Brain microvascular endothelial cell (primary cell): Measurements from ENCODE around the gene FBXL15.
A peak's percentile ranks its signal among the peaks of the same experiment; 100 is the strongest.

Source experiments
- DNase-seq: peaks from one replicate; pipeline ENCODE4 v3.0.0-alpha.2; 2020
- H3K27ac ChIP-seq: fragments of 250-450 bp; sonication (Bioruptor Pico); 2 replicates; pipeline ENCODE4 v1.5.1; 2020; ENCODE audit warnings: mild to moderate bottlenecking, moderate library complexity
- H3K27me3 ChIP-seq: fragments of 250-450 bp; sonication (Bioruptor Pico); replicated peaks from 2 replicates; pipeline ENCODE4 v1.5.1; 2020; ENCODE audit warnings: mild to moderate bottlenecking
- H3K36me3 ChIP-seq: fragments of 250-450 bp; sonication (Bioruptor Pico); replicated peaks from 2 replicates; pipeline ENCODE4 v1.5.1; 2020; ENCODE audit warnings: mild to moderate bottlenecking
- H3K4me3 ChIP-seq: 2 replicates; pipeline ENCODE4 v1.5.1; 2011; ENCODE audit warnings: low read depth, mild to moderate bottlenecking, control low read depth, low read length, moderate library complexity
- in situ Hi-C: cut with HindIII; loops from 2 replicates; pipeline ENCODE4 v1.10.0; 2017; ENCODE audit warnings: low sequenced_read_pairs, low pct_ligation_motif_present
- TF ChIP-seq, protein P1 (sequence below): IDR thresholded peaks from 2 replicates; pipeline ENCODE4 v1.5.1; 2011; ENCODE audit warnings: low read depth, mild to moderate bottlenecking, moderate library complexity, low read length, control low read depth, inconsistent platforms; ENCODE audit errors: missing control alignments

Gene FBXL15

DNA sequence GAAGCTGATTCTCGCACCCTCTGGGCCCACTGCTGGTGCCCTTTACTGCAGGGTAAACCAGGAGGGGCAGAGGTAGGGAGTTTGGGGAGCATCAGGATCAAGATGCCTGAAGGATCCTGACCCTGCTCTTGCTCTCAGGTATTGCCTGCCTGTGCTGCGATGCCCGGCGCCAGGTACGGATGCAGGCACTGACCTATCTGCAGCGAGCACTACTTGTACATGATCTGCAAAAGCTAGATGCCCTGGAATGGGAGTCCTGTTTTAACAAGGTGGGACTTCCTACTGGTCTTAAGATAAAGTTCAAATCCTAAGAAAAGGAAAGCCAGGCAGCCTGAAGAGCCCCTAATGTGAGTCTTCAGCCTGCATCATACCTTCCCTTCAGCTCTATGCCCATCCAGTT is 41.3 kb upstream of the FBXL15 start:
- H3K4me3 ChIP-seq, result no peak overlapping the region
- peaks cover 82% of the 10 kb centered on the region for H3K36me3 ChIP-seq
- DNase-seq, result no peak
- TF ChIP-seq, protein P1, sequence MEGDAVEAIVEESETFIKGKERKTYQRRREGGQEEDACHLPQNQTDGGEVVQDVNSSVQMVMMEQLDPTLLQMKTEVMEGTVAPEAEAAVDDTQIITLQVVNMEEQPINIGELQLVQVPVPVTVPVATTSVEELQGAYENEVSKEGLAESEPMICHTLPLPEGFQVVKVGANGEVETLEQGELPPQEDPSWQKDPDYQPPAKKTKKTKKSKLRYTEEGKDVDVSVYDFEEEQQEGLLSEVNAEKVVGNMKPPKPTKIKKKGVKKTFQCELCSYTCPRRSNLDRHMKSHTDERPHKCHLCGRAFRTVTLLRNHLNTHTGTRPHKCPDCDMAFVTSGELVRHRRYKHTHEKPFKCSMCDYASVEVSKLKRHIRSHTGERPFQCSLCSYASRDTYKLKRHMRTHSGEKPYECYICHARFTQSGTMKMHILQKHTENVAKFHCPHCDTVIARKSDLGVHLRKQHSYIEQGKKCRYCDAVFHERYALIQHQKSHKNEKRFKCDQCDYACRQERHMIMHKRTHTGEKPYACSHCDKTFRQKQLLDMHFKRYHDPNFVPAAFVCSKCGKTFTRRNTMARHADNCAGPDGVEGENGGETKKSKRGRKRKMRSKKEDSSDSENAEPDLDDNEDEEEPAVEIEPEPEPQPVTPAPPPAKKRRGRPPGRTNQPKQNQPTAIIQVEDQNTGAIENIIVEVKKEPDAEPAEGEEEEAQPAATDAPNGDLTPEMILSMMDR, result no peak
- in situ Hi-C loops, result no loop called here
- no peaks in the 10 kb centered on the region for H3K27me3 ChIP-seq
- no peak overlapping the region for H3K27ac ChIP-seq

DNA sequence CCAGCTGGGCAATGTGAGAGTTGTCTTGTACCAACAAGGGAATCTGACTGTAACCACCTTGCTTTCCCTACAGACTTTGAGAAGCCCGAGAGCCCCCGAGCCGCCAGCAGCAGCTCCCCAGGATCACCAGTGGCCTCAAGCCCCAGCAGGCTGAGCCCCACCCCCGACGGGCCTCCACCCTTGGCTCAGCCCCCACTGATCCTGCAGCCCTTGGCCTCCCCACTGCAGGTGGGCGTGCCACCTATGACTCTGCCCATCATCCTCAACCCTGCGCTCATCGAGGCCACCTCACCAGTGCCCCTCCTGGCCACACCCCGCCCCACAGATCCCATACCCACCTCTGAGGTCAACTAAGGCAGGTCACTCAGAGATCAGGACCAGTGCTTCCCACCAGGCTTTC is 38.7 kb upstream of the FBXL15 start:
- no peak overlapping the region for H3K4me3 ChIP-seq
- no peak for DNase-seq
- TF ChIP-seq, protein P1, result no peak
- H3K36me3 ChIP-seq, result peaks cover 59% of the 10 kb centered on the region
- no peaks in the 10 kb centered on the region for H3K27me3 ChIP-seq
- in situ Hi-C loops, result no loop called here
- H3K27ac ChIP-seq, result no peak overlapping the region

DNA sequence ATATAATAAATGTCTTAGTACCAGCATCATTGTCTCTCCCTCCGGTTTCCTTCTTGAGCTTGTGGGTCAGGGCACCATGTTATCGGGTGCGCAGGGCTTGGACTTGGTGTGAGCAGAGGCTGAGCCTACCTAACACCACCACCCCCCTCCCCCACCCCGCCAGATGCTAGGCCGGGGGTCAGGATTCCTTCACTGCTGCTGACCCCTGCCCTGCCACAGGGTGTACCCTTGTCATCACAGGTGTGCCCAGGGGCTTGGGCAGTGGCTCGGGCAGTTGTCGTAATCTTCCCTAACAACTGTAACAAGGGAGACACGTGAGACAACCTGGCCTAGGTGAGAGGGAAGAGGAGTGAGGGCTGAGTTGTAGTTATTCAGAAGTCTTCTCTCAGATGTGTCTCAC is 37.8 kb upstream of the FBXL15 start:
- in situ Hi-C loops, result no loop called here
- no peak overlapping the region for H3K27ac ChIP-seq
- TF ChIP-seq, protein P1, result no peak
- no peak for DNase-seq
- H3K27me3 ChIP-seq, result no peaks in the 10 kb centered on the region
- H3K36me3 ChIP-seq, result peaks cover 52% of the 10 kb centered on the region
- H3K4me3 ChIP-seq, result no peak overlapping the region

DNA sequence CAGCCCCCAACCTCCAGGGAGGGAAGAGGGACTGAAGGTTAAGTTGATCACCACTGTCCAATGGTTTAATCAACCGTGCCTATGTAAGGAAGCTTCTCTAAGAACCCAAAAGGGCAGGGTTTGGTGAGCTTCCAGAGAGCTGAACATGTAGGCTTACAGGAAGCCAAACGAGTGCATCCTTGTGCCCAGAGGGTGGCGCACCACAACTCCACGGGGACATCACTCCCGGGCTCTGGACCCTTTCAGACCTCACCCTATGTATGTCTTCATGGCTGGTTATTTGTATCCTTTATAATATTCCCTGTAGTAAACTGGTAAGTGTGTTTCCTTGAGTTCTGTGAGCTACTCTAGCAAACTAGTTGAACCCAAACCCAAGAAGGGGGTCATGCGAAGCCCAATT is 36.6 kb upstream of the FBXL15 start:
- no peak for DNase-seq
- TF ChIP-seq, protein P1, result peak; percentile 37
- in situ Hi-C loops, result no loop called here
- Histone ChIP-seq H3K27ac (no peak overlapping the region), H3K27me3 (no peaks in the 10 kb centered on the region), H3K36me3 (peaks cover 43% of the 10 kb centered on the region), H3K4me3 (no peak overlapping the region)

DNA sequence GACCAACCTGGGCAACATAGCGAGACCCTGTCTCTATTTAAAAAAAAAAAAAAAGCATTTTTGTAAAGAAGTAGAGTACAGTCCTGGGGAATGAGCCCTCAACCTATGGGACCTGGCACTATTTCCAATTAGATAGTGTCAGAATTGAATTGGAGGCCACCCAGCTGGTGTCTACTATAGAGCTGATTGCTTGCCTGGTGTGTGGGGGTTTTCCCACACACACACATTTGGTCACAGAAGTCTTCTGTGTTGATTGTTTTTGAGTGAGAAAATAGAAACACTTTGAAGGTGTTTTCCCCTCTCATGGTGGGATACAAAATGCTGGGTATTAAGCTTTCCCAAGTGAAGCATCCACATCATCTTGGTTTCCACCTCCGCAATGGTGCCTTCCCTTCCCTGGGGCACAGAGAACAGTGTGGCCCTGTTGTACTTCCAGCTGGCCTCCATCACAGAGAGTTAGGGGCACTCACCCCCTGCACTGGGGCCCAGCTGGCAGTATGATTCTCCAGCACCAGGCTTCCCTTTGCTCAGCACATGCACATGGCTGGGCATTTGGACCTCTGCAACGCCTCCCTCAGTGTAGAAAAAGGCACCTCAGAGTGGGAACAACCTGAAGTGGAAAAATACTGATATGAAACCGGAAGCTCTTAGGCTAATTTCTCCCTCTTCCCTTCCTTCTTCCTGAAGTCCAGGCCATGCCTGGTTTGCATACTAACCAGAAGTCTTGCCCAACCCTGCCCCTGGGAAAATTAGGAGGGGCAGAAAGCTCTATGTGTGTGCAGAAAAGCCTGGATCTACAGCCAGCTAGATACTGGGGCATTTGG is 35.8 kb upstream of the FBXL15 start:
- in situ Hi-C loops, result no loop called here
- Histone ChIP-seq H3K4me3 (no peak overlapping the region), H3K27me3 (no peaks in the 10 kb centered on the region), H3K27ac (no peak overlapping the region), H3K36me3 (peaks cover 35% of the 10 kb centered on the region)
- DNase-seq, result no peak
- TF ChIP-seq, protein P1, result no peak

DNA sequence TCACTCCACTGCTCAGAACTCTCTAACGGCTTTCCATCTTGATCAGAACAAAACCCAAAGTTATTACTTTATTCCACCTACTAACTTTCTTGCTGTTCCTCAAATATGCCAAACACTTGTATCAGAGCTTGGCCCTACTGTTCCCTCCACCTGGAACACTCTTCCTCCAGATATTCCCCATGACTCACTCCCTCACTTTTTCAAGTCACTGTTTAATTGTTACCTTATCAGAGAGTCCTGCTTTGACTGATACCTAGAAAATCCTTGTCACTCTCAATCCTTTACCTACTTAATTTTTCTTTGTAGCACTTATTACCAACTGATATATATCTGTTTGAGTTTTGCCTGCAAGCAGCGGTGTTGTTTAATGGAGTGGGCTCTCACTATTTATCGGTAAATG is 30.7 kb upstream of the FBXL15 start:
- Histone ChIP-seq H3K36me3 (no peaks in the 10 kb centered on the region), H3K27ac (no peak overlapping the region), H3K27me3 (no peaks in the 10 kb centered on the region), H3K4me3 (no peak overlapping the region)
- no peak for DNase-seq
- in situ Hi-C loops, result no loop called here
- TF ChIP-seq, protein P1, result no peak
